ENCODE measurements around the gene RAB20. TPM values are rescaled to one million over a fixed set of nuclear protein-coding genes. Genes with fewer than 3 reads are reported as not detected.
"Not testable (repeated sequence)": the region's sequence is repeated elsewhere in the genome, so short reads cannot be mapped to it uniquely, and the experiment has no call there.

The RAB20 gene
- total and polyA plus RNA-seq, 5 experiments from 2014 or later, result 2.2 to 4.5 (median 2.9) TPM

- Mint-ChIP-seq H3K27me3 (peaks cover 19 to 82% (median 39%) of the 10 kb centered on the region in 5 donors), H3K4me3 (no peak overlapping the region), H3K27ac (peak overlapping the region in 1 of 10 donors; percentile 36), H3K36me3 (no peaks in the 10 kb centered on the region), H3K4me1 (peaks cover 6 to 12% (median 10%) of the 10 kb centered on the region in 4 donors), H3K9me3 (no peaks in the 10 kb centered on the region)
- DNase-seq (no peak), ATAC-seq (no peak)
- POLR2A ChIA-PET, result no interaction called here
Measured at GRCh38 chr13:110571896-110572777, 10.6 kb upstream of the RAB20 start.

DNA sequence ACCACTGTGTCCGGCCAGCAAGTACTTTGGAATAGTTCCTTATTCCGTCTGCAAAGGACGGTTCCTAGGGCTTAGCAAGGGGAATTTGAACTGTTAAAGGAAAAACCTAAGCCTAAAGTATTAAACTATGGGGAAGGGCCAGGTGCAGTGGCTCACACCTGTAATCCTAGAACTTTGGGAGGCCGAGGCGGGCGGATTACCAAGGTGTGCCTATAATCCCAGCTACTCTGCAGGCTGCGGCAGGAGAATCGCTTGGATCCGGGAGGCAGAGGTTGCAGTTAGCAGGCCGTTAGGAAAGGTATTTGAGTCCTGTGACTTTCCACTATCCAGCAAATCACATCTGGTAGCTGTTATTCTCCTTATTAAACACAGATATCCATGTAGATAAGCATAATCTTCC lies 9.4 kb upstream of the RAB20 start:
- Mint-ChIP-seq H3K27ac (no peak overlapping the region), H3K36me3 (no peaks in the 10 kb centered on the region), H3K9me3 (no peaks in the 10 kb centered on the region), H3K4me1 (peaks cover 4 to 7% (median 6%) of the 10 kb centered on the region in 4 donors), H3K4me3 (no peak overlapping the region), H3K27me3 (peaks cover 18 to 72% (median 39%) of the 10 kb centered on the region in 5 donors)
- no peak for DNase-seq
- no peak for ATAC-seq
- POLR2A ChIA-PET, result no interaction called here

DNA sequence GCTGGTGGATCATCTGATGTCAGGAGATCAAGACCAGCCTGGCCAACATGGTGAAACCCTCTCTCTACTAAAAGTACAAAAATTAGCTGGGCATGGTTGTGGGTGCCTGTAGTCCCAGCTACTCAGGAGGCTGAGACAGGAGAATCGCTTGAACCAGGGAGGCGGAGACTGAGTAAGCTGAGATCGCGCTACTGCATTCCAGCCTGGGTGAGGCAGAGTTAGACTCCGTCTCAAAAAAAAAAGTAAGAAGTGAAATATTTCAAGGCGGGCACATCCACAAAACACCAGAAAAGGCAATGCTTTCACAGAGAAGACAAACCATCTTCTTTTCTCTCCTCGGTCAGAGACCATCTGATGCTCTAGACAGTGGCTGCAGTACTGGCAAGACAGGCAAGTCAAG lies 8.4 kb upstream of the RAB20 start:
- H3K27ac Mint-ChIP-seq, ATAC-seq, DNase-seq, H3K4me3 Mint-ChIP-seq, H3K4me1 Mint-ChIP-seq, H3K36me3 Mint-ChIP-seq, POLR2A ChIA-PET, H3K9me3 Mint-ChIP-seq: not testable (repeated sequence)
- H3K27me3 Mint-ChIP-seq, result peaks cover 11 to 62% (median 31%) of the 10 kb centered on the region in 5 donors

DNA sequence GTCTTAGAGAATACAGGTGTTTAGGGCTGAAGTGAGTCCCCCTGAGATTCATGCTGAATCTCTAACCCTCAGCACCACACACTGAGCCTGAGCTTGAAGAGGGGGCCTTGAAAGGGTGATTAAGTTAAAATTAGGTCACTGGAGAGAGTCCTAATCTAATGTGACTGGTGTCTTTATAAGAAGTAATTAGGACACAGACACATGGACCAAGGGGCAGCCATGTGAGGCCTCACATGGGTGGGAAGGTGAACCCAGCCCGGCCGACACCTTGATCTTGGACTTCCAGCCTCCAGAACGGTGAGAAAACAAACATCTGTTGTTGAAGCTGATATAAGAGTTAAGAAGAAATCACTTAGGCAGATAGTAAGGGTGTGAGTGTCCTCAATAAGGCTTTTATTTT lies 7.1 kb upstream of the RAB20 start:
- Mint-ChIP-seq H3K27ac (no peak overlapping the region), H3K4me1 (peaks cover 0 to 13% (median 5%) of the 10 kb centered on the region in 4 donors), H3K36me3 (no peaks in the 10 kb centered on the region), H3K9me3 (no peaks in the 10 kb centered on the region), H3K27me3 (peaks cover 5 to 49% (median 24%) of the 10 kb centered on the region in 5 donors), H3K4me3 (no peak overlapping the region)
- ATAC-seq (no peak), DNase-seq (no peak)
- POLR2A ChIA-PET, result no interaction called here

- H3K36me3 Mint-ChIP-seq, result no peaks in the 10 kb centered on the region
- H3K27ac Mint-ChIP-seq, result peak overlapping the region in 1 of 10 donors; percentile 65
- peaks cover 7 to 23% (median 14%) of the 10 kb centered on the region in 4 donors for H3K4me1 Mint-ChIP-seq
- no peak for ATAC-seq
- H3K4me3 Mint-ChIP-seq, result no peak overlapping the region
- DNase-seq, result no peak
- peaks cover 2 to 30% (median 9%) of the 10 kb centered on the region in 5 donors for H3K27me3 Mint-ChIP-seq
- no peaks in the 10 kb centered on the region for H3K9me3 Mint-ChIP-seq
- POLR2A ChIA-PET, result no interaction called here
Measured at GRCh38 chr13:110566171-110566570, 4.6 kb upstream of the RAB20 start.

GRCh38 chr13:110565296-110565695 lies 3.8 kb upstream of the RAB20 start:
- H3K4me1 Mint-ChIP-seq, result peaks cover 11 to 30% (median 22%) of the 10 kb centered on the region in 4 donors
- no peak overlapping the region for H3K27ac Mint-ChIP-seq
- ATAC-seq (no peak), DNase-seq (no peak)
- POLR2A ChIA-PET, result no interaction called here
- H3K36me3 Mint-ChIP-seq, result no peaks in the 10 kb centered on the region
- H3K4me3 Mint-ChIP-seq, result no peak overlapping the region
- no peaks in the 10 kb centered on the region for H3K9me3 Mint-ChIP-seq
- H3K27me3 Mint-ChIP-seq, result peaks cover 2 to 23% (median 5%) of the 10 kb centered on the region in 5 donors

DNA sequence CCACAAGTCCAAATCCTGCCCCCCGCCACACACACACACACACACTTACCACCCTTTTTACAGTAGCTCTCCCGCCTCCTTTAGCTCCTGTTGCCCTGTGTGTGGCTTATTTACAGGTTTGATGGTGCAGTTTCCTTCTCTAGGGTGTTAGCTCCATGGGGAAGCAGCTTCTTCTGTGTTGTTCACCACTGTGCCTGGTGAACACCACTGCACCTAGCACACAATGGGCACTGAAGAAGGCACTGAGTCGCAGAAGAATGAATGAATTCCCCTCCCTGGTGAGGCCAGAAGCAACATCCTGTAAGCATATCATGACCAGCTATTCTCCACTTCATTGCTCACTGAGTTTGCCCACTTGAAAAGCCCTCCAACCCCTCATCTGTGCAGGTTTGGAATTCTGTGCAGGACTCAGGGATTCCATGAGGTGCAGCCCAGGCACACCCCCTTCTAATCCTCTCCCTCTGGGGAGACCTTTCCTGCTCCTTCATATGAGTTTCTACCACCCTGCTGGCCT lies 3.0 kb upstream of the RAB20 start:
- Mint-ChIP-seq H3K36me3 (no peaks in the 10 kb centered on the region), H3K4me1 (peaks cover 14 to 34% (median 27%) of the 10 kb centered on the region in 4 donors), H3K27ac (peak overlapping the region in 2 of 10 donors; percentile 41 to 53), H3K27me3 (peaks cover 2 to 17% (median 5%) of the 10 kb centered on the region in 5 donors), H3K4me3 (peak overlapping the region in 4 of 10 donors; percentile 5 to 69 (median 42)), H3K9me3 (no peaks in the 10 kb centered on the region)
- POLR2A ChIA-PET, result no interaction called here
- DNase-seq, result no peak
- no peak for ATAC-seq

DNA sequence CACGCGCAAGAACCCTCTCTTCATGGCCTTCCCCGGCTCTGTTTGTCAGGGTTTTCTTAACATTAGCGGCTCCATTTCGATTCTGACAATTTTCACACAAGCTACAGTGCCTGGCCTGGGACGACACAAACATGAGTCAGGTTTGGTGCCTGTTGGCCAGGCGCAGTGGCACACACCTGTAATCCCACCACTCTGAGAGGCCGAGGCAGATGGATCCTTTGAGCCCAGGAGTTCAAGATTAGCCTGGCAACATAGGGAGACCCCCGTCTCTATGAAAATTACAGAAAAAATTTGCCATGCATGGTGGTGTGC lies 1.9 kb upstream of the RAB20 start:
- Mint-ChIP-seq H3K36me3 (no peaks in the 10 kb centered on the region), H3K27ac (no peak overlapping the region), H3K4me3 (peak overlapping the region in 7 of 10 donors; percentile 6 to 99 (median 39)), H3K9me3 (no peaks in the 10 kb centered on the region), H3K4me1 (peaks cover 18 to 34% (median 27%) of the 10 kb centered on the region in 4 donors), H3K27me3 (peaks cover 0 to 6% (median 2%) of the 10 kb centered on the region in 5 donors)
- DNase-seq, result no peak
- POLR2A ChIA-PET, result no interaction called here
- ATAC-seq, result no peak

DNA sequence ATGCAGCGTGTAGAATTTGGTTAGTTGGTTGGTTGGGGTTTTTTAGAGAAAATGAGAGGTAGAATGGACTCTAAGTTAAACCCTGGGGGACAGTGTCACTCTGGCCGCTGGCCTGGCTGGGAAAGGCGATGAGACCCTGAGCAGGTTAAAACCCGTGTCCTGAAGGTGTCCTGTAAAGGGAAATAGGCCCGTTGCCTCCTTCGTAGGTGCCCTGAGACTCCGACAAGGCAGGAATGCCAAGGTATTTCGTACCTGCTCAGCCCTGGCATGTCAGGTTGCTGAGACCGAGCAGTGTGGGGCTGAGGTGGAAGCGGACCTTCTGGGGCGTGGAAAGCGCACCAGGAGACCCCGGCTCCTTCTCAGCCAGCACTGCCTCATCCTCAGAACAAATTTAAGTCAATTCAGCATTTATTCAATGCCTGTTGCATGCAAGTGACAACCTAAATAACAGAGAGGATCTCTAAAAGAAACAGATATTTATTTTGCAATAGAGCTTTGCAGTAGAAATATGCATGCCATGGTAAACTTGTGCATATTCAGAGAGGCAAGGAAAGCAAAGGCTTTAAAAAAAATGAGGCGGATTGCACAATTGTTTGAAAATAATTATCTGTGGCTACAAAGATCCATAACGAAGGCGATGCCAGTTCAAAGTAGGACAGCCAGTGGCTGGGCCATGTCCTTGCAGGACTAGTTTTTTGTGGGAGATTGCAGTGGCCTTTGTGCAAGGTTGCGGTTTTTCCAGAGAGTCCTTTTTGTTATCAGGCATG lies 1.4 kb upstream of the RAB20 start:
- ATAC-seq (no peak), DNase-seq (no peak)
- Mint-ChIP-seq H3K9me3 (no peaks in the 10 kb centered on the region), H3K4me1 (peaks cover 18 to 34% (median 27%) of the 10 kb centered on the region in 4 donors), H3K27me3 (peaks cover 0 to 5% (median 2%) of the 10 kb centered on the region in 5 donors), H3K4me3 (peak overlapping the region; percentile 89 to 100 (median 99)), H3K36me3 (no peaks in the 10 kb centered on the region), H3K27ac (peak overlapping the region in 1 of 10 donors; percentile 11)
- POLR2A ChIA-PET, result interaction anchor here (0.6 to 1.3 kb wide), 2 partner anchors 152 to 260 kb away, joined by 4 to 6 read pairs; no protein-coding TSS in a partner anchor

GRCh38 chr13:110562036-110562597 lies 595 bp upstream of the RAB20 start:
- peak overlapping the region; percentile 43 to 95 (median 90) for H3K27ac Mint-ChIP-seq
- H3K9me3 Mint-ChIP-seq, result peaks cover 0 to 2% (median 0%) of the 10 kb centered on the region in 9 donors
- peak overlapping the region; percentile 89 to 100 (median 99) for H3K4me3 Mint-ChIP-seq
- peaks cover 18 to 36% (median 27%) of the 10 kb centered on the region in 4 donors for H3K4me1 Mint-ChIP-seq
- POLR2A ChIA-PET, result interaction anchor here (0.6 to 1.3 kb wide), 3 partner anchors 150 to 260 kb away, joined by 3 to 6 read pairs (median 4); no protein-coding TSS in a partner anchor
- peak in 1 of 10 donors; percentile 38 for DNase-seq
- peaks cover 0 to under 1% (median under 1%) of the 10 kb centered on the region in 3 donors for H3K36me3 Mint-ChIP-seq
- ATAC-seq, result peak; percentile 47 to 53
- H3K27me3 Mint-ChIP-seq, result peaks cover 0 to 5% (median 2%) of the 10 kb centered on the region in 5 donors

- Mint-ChIP-seq H3K27ac (peak overlapping the region; percentile 43 to 94 (median 83)), H3K9me3 (peaks cover 0 to 5% (median 0%) of the 10 kb centered on the region in 9 donors), H3K36me3 (peaks cover 0 to 5% (median 5%) of the 10 kb centered on the region in 3 donors), H3K4me3 (peak overlapping the region; percentile 80 to 94 (median 88)), H3K27me3 (peaks cover 0 to 5% (median 0%) of the 10 kb centered on the region in 5 donors), H3K4me1 (peaks cover 26 to 37% (median 31%) of the 10 kb centered on the region in 4 donors)
- DNase-seq (peak in 5 of 10 donors; percentile 9 to 41 (median 20)), ATAC-seq (peak; percentile 11 to 46)
- POLR2A ChIA-PET, result no interaction called here
Measured at GRCh38 chr13:110560601-110561343, 750 bp downstream of the RAB20 start.

Data from naive thymus-derived CD8-positive, alpha-beta T cell (primary cell).